Ovary (tissue), 3 donors: Measurements from ENCODE around the gene CDK3.

ENCODE experiments used
- CTCF ChIP-seq, 3 donors: fragments of 450-650 bp in 2 of 3; fragments of 200-600 bp in 1 of 3; IDR thresholded peaks; one replicate each; pipeline versions ENCODE4 v1.5.1 to v1.8.0; 2016 to 2022; ENCODE audit warnings: antibody characterized with exemption in 3 of 3, mild to moderate bottlenecking in 1 of 3
- EP300 ChIP-seq: sonication (generic); formaldehyde crosslinking; IDR thresholded peaks from one replicate; pipeline ENCODE4 v1.6.1; 2017; ENCODE audit warnings: antibody characterized with exemption
- POLR2A ChIP-seq: fragments of 450-650 bp; IDR thresholded peaks from one replicate; pipeline ENCODE4 v1.6.1; 2017; ENCODE audit warnings: antibody characterized with exemption, mild to moderate bottlenecking, moderate library complexity
- donor health status: DM: no; HTN: no; CAD: no.

- TF ChIP-seq POLR2A: no peak
- no peak for TF ChIP-seq EP300
- no peak for TF ChIP-seq CTCF (IDR thresholded peaks at IDR 0.05)
Observed at GRCh38 chr17:76051561-76051960, 50.9 kb downstream of the CDK3 start.
